GM19239 (cell line): ENCODE data around the gene KLHL3.
A peak's percentile ranks its signal among the peaks of the same experiment; 100 is the strongest.

ENCODE experiments used
- DNase-seq: peaks from one replicate; pipeline ENCODE4 v3.0.0; 2011; ENCODE audit warnings: low spot score; ENCODE audit not compliant: insufficient read length
- FAIRE-seq: peaks from 2 replicates; lab custom pipeline; 2011; peaks lifted over from hg19 to GRCh38; lab: Jason Lieb, UNC

The KLHL3 gene

DNA sequence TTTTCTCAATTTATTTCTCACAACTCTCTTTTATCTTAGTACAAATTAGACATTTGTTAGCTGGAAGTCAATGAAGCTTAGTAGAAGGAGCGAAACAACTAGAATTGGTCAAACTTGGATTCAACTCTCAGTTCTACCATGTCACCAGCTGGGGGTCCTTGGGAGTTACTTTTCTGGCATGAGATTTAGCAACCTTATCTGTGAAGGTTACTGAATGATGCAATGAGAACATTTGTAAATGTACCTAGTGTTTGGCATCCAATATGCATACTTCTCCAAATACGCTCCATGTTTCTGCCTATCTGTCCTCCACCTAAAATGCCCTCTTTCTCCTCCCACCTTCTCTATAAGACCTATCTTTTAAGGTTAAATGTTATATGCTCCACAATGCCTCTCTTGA is 12.0 kb upstream of the KLHL3 start:
- FAIRE-seq (no peak), DNase-seq (no peak)

DNA sequence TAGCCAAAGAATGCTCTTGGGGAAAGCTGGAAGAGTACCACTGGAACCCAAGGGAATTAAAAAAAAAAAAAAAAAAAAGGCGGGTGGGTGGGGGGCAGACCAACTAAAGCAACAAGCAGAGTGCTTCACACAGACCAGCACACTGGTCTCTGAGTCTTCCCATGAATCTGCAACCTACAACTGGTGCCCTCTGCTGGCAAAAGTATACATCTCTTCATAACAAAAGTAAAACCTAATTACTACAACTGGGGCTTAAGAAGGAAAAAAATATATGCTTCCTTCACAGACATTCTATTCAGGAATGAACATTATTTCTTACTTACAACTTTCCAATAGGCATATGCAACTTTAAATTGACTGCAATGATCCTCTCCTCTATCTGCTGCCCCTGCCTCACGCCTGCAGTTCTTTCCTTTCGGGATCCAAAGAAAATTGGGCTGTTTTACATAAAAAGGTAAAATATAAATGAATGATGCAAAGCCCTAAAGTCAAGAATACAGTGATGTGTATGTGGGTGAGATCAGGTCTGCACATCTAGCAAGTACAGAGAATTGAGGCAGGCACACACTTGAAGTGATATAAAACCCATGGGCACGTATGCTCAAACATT is 7.2 kb upstream of the KLHL3 start:
- FAIRE-seq (peak; percentile 52), DNase-seq (no peak)

DNA sequence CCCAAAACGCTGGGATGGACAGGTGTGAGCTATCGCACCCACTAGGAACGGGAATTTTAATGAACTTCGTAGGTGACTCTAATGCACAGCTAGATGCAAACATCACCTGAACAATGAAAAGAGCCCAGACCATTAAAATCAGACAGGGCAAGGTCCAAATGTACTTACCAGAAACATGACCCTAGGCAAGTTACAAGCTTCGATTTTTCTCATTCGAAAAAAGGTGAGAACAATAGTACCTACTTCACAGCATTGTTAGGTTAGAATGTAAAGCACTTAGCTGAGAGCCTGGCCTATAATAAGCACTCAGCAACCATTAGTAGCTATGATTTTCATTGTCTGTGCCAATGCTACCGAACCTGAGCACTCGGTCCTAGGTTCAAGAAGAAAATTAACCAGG is 5.8 kb upstream of the KLHL3 start:
- no peak for DNase-seq
- no peak for FAIRE-seq

- FAIRE-seq (no peak), DNase-seq (no peak)
These were observed 3.8 kb upstream of the KLHL3 start for GRCh38 chr5:137739737-137740136.

DNA sequence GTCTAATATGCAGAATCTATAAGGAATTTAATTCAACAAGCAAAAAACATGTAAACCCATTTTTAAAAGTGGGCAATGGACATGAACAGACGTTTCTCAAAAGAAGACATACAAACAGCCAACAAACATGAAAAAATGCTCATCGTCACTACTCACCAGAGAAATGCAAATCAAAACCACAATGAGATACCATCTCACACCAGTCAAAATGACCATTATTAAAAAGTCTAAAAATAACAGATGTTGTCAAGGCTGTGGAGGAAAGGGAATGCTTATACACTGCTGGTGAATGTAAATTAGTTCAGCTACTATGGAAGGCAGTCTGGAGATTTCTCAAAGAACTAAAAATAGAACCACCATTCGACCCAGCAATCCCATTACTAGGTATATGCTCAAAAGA is 3.1 kb upstream of the KLHL3 start:
- FAIRE-seq: no peak
- DNase-seq: no peak

DNA sequence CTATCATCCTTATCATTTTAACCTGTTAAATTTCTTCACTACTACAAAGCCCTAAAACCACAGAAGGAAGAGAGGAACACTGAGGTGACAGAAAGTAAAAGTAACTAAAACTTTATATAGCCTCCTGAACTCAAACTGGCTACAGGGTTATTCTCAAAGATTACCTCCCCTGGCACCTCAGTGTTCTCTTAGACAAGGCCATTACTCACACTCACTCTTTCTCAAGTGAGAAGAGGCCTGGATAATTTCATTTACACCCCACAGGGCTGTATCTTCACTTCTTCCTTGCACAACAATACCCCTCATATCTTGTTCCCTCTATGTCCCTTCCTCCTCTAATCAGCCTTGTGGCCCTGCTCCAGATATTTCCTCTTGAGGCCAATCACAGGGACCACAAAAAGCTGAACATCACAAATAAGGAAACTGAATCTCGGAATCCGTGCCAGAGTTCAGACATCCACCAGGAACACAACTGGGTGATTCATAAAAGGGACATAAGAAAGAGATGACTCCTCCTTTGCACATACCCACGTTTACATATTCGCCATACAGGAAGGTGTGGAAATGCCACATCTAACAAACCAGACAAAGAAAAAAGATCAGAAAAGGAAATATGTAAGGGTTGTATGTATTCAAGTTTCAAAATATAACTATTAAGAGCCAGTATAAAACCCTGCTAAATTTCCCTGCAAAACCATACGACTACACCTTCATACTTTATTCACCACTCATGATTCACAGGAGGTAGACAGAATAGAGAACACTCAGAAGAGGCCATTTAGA is 1.7 kb upstream of the KLHL3 start:
- peak; percentile 80 for FAIRE-seq
- DNase-seq: no peak

- DNase-seq (no peak), FAIRE-seq (no peak)
These were observed 607 bp upstream of the KLHL3 start for GRCh38 chr5:137736496-137736895.

DNA sequence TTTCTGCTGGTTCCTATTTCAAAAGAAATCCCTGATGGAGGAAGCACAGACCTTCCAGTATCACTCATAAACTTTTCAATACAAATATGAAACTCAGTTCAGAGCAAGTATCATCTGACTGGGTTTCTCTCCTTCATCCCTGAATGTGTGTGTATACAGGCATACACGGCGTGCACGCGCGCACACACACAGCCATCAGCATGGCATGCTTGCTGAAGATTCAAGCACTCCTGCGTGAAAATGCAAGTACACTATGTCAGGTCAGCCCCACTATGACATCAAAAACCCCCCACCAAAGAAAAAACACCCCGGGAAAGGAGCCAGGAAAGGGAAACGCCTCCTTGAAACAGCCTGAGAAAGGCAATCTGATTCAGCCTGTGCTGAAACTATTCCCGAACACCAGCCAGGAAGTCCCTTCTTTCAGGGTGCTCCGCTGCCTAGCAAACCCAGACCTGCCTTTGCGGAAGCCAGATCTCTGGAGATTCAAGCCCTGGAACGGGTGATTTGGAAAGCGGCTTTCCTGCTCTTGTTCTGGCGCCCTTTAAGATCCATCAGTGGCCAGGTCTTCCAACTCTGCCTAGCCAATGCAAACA is 831 bp downstream of the KLHL3 start:
- FAIRE-seq (peak; percentile 52), DNase-seq (no peak)

GRCh38 chr5:137734331-137734730 is 1.6 kb downstream of the KLHL3 start:
- FAIRE-seq: peak; percentile 66
- DNase-seq: no peak

DNA sequence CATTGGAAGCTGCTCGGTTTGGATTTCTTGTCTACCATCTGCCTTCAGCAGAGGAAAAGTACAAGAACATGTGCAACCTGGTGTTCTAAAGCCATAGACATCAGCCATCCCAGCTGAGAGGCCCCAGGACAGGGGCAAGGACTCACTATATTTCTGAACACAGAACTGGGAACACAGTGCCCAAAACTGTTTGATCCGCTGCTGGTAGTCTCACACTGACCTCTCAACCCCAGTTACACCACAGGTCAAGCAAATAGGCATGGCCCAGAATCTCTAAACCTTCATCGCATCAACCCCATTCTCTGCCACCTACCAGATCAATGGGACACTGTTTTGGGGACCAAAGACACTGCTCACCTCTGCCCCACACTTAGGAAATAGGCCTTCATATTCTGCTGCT is 2.0 kb downstream of the KLHL3 start:
- FAIRE-seq (peak; percentile 14), DNase-seq (no peak)

- no peak for FAIRE-seq
- no peak for DNase-seq
These were observed 2.9 kb downstream of the KLHL3 start for GRCh38 chr5:137733006-137733405.

GRCh38 chr5:137731176-137731575 is 4.7 kb downstream of the KLHL3 start:
- no peak for DNase-seq
- FAIRE-seq: no peak

GRCh38 chr5:137730336-137730735 is 5.6 kb downstream of the KLHL3 start:
- no peak for DNase-seq

DNA sequence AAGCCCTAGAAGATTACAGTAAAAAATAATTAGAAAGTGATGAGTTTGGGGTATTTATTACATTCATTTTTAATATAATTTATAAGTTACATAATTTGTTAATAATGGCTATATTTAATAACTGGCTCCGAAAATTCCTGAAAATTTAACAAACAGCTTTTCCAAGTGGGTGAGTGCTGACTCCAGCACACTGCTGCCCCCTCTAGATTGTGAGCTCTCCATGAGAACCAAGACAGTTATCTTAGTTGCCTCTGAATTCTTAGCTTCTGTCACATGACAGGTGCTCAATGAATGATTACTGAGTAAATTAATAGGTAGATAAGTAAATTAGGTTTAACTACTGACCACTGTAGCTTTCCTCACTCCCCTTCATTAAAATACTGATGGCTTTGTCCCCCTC is 7.8 kb downstream of the KLHL3 start:
- no peak for FAIRE-seq
- no peak for DNase-seq

More at GRCh38 chr5:137730336-137730735, 5.6 kb downstream of the KLHL3 start:
- no peak for FAIRE-seq

DNA sequence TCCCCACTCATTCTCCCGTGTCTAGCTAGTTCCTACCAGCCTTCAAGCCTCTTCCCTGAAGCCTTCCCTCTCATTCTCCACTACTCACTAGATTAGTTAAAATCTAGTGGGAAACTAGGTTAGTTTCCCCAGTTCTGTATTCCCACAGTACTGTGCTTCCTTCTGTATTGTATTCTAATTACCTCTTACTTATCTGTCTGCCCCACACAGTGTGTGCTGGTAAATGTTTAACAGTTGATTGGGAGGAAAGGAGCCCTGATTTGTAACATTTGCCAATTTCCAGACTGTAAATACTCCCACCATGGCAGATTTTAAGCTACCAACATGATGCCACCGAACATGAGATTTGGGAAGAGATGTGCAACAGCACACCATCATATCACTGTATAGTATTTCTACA is 8.3 kb downstream of the KLHL3 start:
- DNase-seq: no peak
- no peak for FAIRE-seq

DNA sequence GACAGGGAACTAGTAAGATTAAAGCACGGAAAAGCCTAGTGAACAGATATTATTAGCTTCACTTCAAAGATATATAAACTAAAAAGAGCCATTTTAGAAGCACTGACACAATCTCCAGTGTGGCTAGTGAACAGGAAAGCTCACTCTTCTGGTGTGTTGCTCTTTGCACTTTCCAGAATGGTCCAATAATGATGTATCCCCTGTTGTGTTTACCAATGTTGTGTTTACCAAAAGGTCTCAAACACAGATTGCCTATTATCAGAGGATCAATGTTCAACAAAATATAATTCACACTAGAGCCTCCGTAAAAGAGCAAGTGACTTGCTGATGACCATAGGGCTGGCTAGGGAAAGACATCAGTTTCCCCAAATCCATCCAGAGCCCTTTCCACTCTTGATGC is 11.6 kb downstream of the KLHL3 start:
- DNase-seq: no peak
- FAIRE-seq: no peak

DNA sequence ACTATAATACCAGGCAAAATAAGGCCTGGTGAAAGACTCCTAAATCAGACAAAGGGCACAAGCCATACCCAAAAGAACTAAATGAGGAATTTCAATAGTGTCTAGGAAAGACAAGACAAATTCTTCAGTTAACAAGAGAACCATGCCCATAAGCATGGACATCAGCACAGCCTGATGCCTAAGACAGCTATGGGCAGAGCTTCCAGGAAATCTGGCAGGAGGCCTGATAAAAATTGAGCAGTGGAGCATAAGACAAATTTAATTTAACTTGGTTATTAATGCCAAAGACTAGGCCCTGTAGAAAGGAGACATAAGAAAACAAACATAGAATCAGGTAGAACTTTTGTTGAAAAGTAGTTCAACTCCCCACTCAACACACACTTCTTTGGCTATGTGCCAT is 17.3 kb downstream of the KLHL3 start:
- no peak for DNase-seq
- FAIRE-seq: peak; percentile 4

GRCh38 chr5:137716337-137716736 is 19.6 kb downstream of the KLHL3 start:
- FAIRE-seq (no peak), DNase-seq (no peak)

- no peak for DNase-seq
- FAIRE-seq: no peak
These were observed 20.4 kb downstream of the KLHL3 start for GRCh38 chr5:137715456-137715855.

GRCh38 chr5:137714946-137715345 is 20.9 kb downstream of the KLHL3 start:
- DNase-seq: no peak
- no peak for FAIRE-seq

DNA sequence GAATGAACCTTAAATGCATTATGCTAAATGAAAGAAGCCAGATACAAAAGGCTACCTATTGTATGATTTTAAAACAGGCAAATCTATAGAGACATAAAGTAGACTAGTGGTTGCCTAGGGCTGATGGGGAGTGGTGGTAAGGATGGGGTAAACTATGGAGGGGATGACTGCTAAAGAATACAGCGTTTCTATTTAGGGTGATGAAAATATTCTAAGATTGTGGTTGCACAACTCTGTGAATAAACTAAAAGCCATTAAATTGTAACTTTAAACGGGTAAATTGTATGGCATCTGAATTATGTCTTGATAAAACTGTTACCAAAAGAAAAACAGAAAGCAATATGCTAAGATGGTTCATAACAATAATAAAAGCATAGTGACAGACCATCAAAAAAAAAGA is 21.4 kb downstream of the KLHL3 start:
- no peak for FAIRE-seq
- no peak for DNase-seq
